Measurements from ENCODE around the gene FRMPD2.

The FRMPD2 gene

DNA sequence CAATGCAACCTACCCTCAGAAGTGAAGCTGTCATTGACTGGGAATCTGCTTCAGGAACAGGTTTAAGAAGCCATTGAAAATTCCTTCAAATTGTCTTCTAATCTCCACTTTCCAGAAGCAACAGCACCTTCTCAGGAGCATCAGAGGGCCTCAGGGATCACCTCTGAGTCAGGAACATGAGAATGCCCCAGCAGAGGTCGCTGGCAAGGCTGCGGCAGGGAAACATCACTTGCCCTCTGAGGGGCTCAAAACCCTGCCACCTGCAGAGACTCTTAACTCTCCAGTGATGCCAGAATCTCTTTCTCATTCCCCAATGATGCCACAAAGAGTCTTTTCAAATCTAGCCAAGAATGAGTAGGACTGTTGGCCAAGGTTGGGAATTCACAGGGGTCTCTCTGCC lies 26.1 kb upstream of the FRMPD2 start:
- TF ChIP-seq, protein P1, sequence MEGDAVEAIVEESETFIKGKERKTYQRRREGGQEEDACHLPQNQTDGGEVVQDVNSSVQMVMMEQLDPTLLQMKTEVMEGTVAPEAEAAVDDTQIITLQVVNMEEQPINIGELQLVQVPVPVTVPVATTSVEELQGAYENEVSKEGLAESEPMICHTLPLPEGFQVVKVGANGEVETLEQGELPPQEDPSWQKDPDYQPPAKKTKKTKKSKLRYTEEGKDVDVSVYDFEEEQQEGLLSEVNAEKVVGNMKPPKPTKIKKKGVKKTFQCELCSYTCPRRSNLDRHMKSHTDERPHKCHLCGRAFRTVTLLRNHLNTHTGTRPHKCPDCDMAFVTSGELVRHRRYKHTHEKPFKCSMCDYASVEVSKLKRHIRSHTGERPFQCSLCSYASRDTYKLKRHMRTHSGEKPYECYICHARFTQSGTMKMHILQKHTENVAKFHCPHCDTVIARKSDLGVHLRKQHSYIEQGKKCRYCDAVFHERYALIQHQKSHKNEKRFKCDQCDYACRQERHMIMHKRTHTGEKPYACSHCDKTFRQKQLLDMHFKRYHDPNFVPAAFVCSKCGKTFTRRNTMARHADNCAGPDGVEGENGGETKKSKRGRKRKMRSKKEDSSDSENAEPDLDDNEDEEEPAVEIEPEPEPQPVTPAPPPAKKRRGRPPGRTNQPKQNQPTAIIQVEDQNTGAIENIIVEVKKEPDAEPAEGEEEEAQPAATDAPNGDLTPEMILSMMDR (IDR thresholded peaks at IDR 0.05; ENCODE audit: control extremely low read depth, extremely low read depth, low read depth, missing control alignments): no peak
- CTCF ChIA-PET: interaction anchor here (1.2 to 7.0 kb wide), 4 partner anchors 9 to 17 kb away, joined by 3 to 85 read pairs (median 6); no protein-coding TSS in a partner anchor
- POLR2A ChIA-PET: no interaction called here
- no peak for DNase-seq (ENCODE audit: extremely low spot score)

DNA sequence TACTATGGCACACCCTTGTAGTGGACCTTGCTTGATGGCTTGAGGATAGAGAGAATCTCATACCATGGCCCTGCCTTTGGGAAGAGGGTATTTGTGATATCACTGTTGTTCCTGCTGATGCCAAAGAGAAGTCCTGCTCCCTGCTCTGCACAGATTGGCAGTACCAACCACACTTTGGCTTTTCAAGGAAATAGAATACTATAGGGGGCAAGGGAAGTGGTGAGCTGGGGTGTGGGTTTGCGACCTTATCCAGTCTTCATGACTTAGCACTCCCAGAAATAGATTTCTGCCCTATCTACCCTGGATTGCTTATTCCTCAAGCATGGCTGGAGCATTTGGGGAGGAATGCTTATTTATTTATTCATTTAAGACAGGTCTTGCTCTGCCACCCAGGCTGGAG lies 25.2 kb upstream of the FRMPD2 start:
- POLR2A ChIA-PET: no interaction called here
- CTCF ChIA-PET: interaction anchor here (7.0 kb wide), 1 partner anchor 11 kb away, joined by 85 read pairs; no protein-coding TSS in a partner anchor
- TF ChIP-seq, protein P1 (IDR thresholded peaks at IDR 0.05; ENCODE audit: control extremely low read depth, extremely low read depth, low read depth, missing control alignments): no peak
- DNase-seq (ENCODE audit: extremely low spot score): no peak

DNA sequence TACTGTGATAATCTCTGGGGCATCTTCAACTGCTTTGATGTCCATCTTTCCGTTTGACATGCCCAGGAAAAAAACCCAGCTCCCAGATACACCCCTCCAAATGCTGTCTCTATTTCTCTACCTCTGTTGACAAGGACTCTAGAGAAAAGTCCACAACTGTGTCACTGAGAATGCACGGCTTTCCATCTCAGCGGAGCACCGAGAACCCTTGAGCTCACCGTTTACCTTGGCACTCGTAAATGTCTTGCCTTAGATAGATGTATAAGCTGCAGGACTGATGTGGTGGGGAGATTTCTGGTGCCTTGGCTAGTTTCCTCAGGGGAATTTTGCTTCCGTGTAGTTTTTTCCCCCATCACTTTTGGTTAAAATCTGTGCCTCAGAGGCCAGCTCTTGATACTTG lies 24.6 kb upstream of the FRMPD2 start:
- POLR2A ChIA-PET: no interaction called here
- CTCF ChIA-PET: interaction anchor here (7.0 kb wide), 1 partner anchor 10 kb away, joined by 85 read pairs; no protein-coding TSS in a partner anchor

DNA sequence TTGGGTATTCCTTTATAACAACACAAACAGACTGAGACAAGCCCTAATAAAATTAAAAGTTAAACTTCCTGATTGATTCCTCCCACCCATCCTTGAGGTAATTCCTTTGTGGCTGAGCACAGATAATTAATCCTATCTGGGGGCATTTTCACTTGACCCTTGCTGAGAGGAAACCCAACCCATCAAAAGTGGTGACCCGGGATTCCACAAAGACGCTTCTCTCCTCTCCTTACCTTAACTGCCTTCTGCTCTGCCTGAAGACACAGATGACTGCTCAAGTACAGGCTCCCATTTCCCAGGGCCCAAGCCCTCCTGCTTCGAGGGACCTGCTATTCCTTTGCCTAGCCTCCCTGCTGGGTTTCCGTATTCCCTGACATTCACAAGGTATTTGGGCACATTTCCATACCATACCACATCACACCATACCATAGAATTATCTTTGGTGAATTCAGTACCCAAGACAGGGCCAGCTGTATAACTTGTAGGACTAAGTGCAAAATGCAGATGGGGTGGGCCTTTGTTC lies 22.1 kb upstream of the FRMPD2 start:
- ChIA-PET POLR2A (no interaction called here), CTCF (interaction anchor here (1.2 kb wide), 1 partner anchor 8 kb away, joined by 3 read pairs; no protein-coding TSS in a partner anchor)
- DNase-seq (ENCODE audit: extremely low spot score): no peak
- TF ChIP-seq, protein P1 (IDR thresholded peaks at IDR 0.05; ENCODE audit: control extremely low read depth, extremely low read depth, low read depth, missing control alignments): no peak

More for the DNA sequence above, 24.6 kb upstream of the FRMPD2 start:
- TF ChIP-seq, protein P1 (IDR thresholded peaks at IDR 0.05; ENCODE audit: control extremely low read depth, extremely low read depth, low read depth, missing control alignments): no peak
- no peak for DNase-seq (ENCODE audit: extremely low spot score)

DNA sequence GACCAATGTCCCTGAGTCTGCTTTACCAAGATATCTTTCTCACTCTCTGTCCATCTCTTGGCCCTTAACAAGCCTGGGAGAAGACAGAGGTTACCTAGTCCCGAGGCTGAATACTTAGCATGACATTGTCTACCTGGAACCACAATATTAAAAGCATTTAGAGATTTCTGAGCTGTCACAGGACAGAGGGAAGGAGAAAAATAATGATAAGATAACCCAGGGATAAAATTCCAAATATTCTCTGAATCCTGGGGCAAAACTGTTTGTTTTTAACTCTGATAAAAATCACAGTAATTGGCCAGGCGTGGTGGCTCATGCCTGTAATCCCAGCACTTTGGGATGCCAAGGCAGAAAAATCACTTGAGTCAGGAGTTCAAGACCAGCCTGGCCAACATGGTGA lies 19.9 kb upstream of the FRMPD2 start:
- ChIA-PET POLR2A (no interaction called here), CTCF (interaction anchor here (1.0 to 2.7 kb wide), 4 partner anchors 9 to 58 kb away, joined by 3 to 12 read pairs (median 4); no protein-coding TSS in a partner anchor)
- TF ChIP-seq, protein P1 (IDR thresholded peaks at IDR 0.05; ENCODE audit: control extremely low read depth, extremely low read depth, low read depth, missing control alignments): no peak
- DNase-seq (ENCODE audit: extremely low spot score): no peak

DNA sequence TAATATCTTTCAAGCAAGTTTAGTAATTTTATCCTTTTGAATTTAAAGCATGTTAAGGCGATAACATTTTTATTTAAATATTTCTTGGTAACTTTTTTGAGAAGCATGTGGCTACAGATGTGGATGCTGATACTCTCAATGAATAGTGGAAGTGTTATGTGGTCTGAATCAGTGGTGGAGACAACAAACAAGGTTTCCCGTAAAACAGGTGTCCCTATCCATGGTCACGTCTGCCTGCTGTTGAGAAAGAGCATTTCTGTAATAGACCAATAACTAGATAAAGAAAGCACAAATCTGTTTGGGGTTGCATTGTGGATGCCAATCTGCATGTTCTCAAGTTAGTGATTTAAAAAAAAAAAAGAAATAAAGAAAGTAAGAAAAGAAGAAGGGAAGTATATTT lies 18.1 kb upstream of the FRMPD2 start:
- no peak for DNase-seq (ENCODE audit: extremely low spot score)
- CTCF ChIA-PET: interaction anchor here (2.7 kb wide), 1 partner anchor 11 kb away, joined by 12 read pairs; no protein-coding TSS in a partner anchor
- POLR2A ChIA-PET: no interaction called here
- TF ChIP-seq, protein P1 (IDR thresholded peaks at IDR 0.05; ENCODE audit: control extremely low read depth, extremely low read depth, low read depth, missing control alignments): no peak
